A549 (cell line): ENCODE results near the gene TTR. TPM values are rescaled to one million over a fixed set of nuclear protein-coding genes. Genes with fewer than 3 reads are reported as not detected.

Source experiments
- ATAC-seq, 2 experiments: fragments of 200-7000 bp in 1 of 2; fragments of >200 bp in 1 of 2; cut with Nextera tagmentation in 1 of 2; cut with Tn5 transposase in 1 of 2; 3 replicates each; pipeline versions ENCODE4 v1.8.0 to v1.9.1; 2018 to 2020; ENCODE audit warnings: mild to moderate bottlenecking in 1 of 2, moderate library complexity in 1 of 2
- CTCF ChIA-PET: fragments of 300-600 bp; sonication (Branson Sonifier 250); formaldehyde crosslinking; extraction: SDS; loops from one replicate; lab custom pipeline; 2021; ENCODE audit warnings: antibody characterized with exemption, inconsistent platforms; lab: Yijun Ruan, JAX
- POLR2A ChIA-PET: fragments of 350-600 bp; formaldehyde crosslinking; extraction: SDS; loops from one replicate; lab custom pipeline; 2021; ENCODE audit warnings: antibody characterized with exemption, inconsistent platforms; lab: Yijun Ruan, JAX
- DNase-seq, 2 experiments: peaks; one replicate each; pipeline versions ENCODE4 v3.0.0 to v3.0.0-alpha.2; 2011 to 2016; ENCODE audit warnings: low read depth in 1 of 2, low spot score in 1 of 2
- FAIRE-seq: peaks from 2 replicates; lab custom pipeline; 2011; peaks lifted over from hg19 to GRCh38; lab: Jason Lieb, UNC
- H3K27ac ChIP-seq, 2 experiments: fragments of >200 bp; sonication (Bioruptor Twin); formaldehyde crosslinking; 3 replicates each; pipeline ENCODE4 v1.5.1; 2016 to 2017
- H3K4me1 ChIP-seq: fragments of >200 bp; sonication (Bioruptor Twin); formaldehyde crosslinking; 3 replicates; pipeline ENCODE4 v1.6.1; 2016
- H3K4me2 ChIP-seq: fragments of >200 bp; sonication (Bioruptor Twin); formaldehyde crosslinking; 3 replicates; pipeline ENCODE4 v1.6.1; 2016
- H3K4me3 ChIP-seq: fragments of >200 bp; sonication (Bioruptor Twin); formaldehyde crosslinking; 3 replicates; pipeline ENCODE4 v1.5.1; 2016
- H3K9me3 ChIP-seq: fragments of >200 bp; sonication (Bioruptor Twin); formaldehyde crosslinking; 3 replicates; pipeline ENCODE4 v1.6.1; 2016
- CBX2 ChIP-seq: fragments of 200-600 bp; sonication (generic); IDR thresholded peaks from 2 replicates; pipeline ENCODE4 v1.6.1; 2016; ENCODE audit warnings: low read depth, mild to moderate bottlenecking, borderline replicate concordance
- CHD2 ChIP-seq: fragments of 150-350 bp; IDR thresholded peaks from 2 replicates; pipeline ENCODE4 v1.6.1; 2014; ENCODE audit warnings: low read length; ENCODE audit not compliant: partially characterized antibody
- CHD4 ChIP-seq: fragments of 200-600 bp; sonication (generic); IDR thresholded peaks from 2 replicates; pipeline ENCODE4 v1.6.1; 2016; ENCODE audit warnings: antibody characterized with exemption, mild to moderate bottlenecking, borderline replicate concordance
- ESRRA ChIP-seq: fragments of 150-350 bp; IDR thresholded peaks from 2 replicates; pipeline ENCODE4 v1.6.1; 2014; ENCODE audit warnings: mild to moderate bottlenecking, low read length, borderline replicate concordance
- FOSL2 ChIP-seq, 2 experiments: fragments of 450-650 bp in 1 of 2; fragments of >200 bp in 1 of 2; sonication (Bioruptor Twin) in 1 of 2; formaldehyde crosslinking; IDR thresholded peaks; 2 replicates each; pipeline versions ENCODE4 v1.5.0 to v1.6.1; 2016 to 2020; ENCODE audit warnings: mild to moderate bottlenecking in 1 of 2, moderate library complexity in 1 of 2
- FOXS1 ChIP-seq: fragments of 250-450 bp; sonication (Bioruptor Pico); IDR thresholded peaks from 2 replicates; pipeline ENCODE4 v1.5.0; 2020; ENCODE audit warnings: mild to moderate bottlenecking, moderate library complexity
- GATA3 ChIP-seq: IDR thresholded peaks from 2 replicates; pipeline ENCODE4 v1.6.1; 2012; ENCODE audit warnings: borderline replicate concordance
- HDAC2 ChIP-seq: fragments of 200-600 bp; sonication (generic); IDR thresholded peaks from 2 replicates; pipeline ENCODE4 v1.6.1; 2016
- HEYL ChIP-seq: fragments of 250-450 bp; sonication (Bioruptor Pico); IDR thresholded peaks from 2 replicates; pipeline ENCODE4 v1.8.0; 2021; ENCODE audit warnings: mild to moderate bottlenecking, moderate library complexity
- HOXB13 ChIP-seq: fragments of 250-450 bp; sonication (Bioruptor Pico); IDR thresholded peaks from 2 replicates; pipeline ENCODE4 v1.5.0; 2020; ENCODE audit warnings: low read depth, mild to moderate bottlenecking, moderate library complexity
- HOXB5 ChIP-seq: fragments of 250-450 bp; sonication (Bioruptor Pico); IDR thresholded peaks from 2 replicates; pipeline ENCODE4 v1.5.0; 2020; ENCODE audit warnings: mild to moderate bottlenecking, moderate library complexity
- JUN ChIP-seq, 2 experiments: fragments of >200 bp; sonication (Bioruptor Twin); formaldehyde crosslinking; IDR thresholded peaks; 2 replicates in 1 of 2; 3 replicates in 1 of 2; pipeline ENCODE4 v1.6.1; 2016 to 2017
- JUNB ChIP-seq: fragments of >200 bp; sonication (Bioruptor Twin); formaldehyde crosslinking; IDR thresholded peaks from 2 replicates; pipeline ENCODE4 v1.6.1; 2016
- MAFK ChIP-seq: fragments of 450-650 bp; IDR thresholded peaks from 2 replicates; pipeline ENCODE4 v1.6.1; 2014; ENCODE audit not compliant: partially characterized antibody
- MAZ ChIP-seq: fragments of 150-350 bp; IDR thresholded peaks from 2 replicates; pipeline ENCODE4 v1.6.1; 2014; ENCODE audit warnings: antibody characterized with exemption, low read depth, low read length, borderline replicate concordance
- NR3C1 ChIP-seq: fragments of >200 bp; sonication (Bioruptor Twin); formaldehyde crosslinking; IDR thresholded peaks from 3 replicates; pipeline ENCODE4 v1.6.1; 2017
- PHF8 ChIP-seq: fragments of 200-600 bp; sonication (generic); IDR thresholded peaks from 2 replicates; pipeline ENCODE4 v1.6.1; 2016; ENCODE audit warnings: low read depth, mild to moderate bottlenecking, antibody characterized with exemption, moderate library complexity, borderline replicate concordance
- RAD21 ChIP-seq, 2 experiments: fragments of >200 bp in 1 of 2; sonication (Bioruptor Twin) in 1 of 2; formaldehyde crosslinking in 1 of 2; IDR thresholded peaks in 1 of 2; conservative IDR thresholded peaks in 1 of 2; 2 replicates in 1 of 2; 3 replicates in 1 of 2; pipeline ENCODE4 v1.6.1; 2012 to 2018; ENCODE audit warnings: inconsistent platforms in 1 of 2
- RARB ChIP-seq: fragments of 250-450 bp; sonication (Bioruptor Pico); IDR thresholded peaks from 2 replicates; pipeline ENCODE4 v1.8.0; 2021; ENCODE audit warnings: mild to moderate bottlenecking, moderate library complexity
- SMC3 ChIP-seq: fragments of >200 bp; sonication (Bioruptor Twin); formaldehyde crosslinking; IDR thresholded peaks from 3 replicates; pipeline ENCODE4 v1.6.1; 2018; ENCODE audit warnings: inconsistent platforms
- TFCP2L1 ChIP-seq: fragments of 250-450 bp; sonication (Bioruptor Pico); IDR thresholded peaks from 2 replicates; pipeline ENCODE4 v1.5.0; 2021; ENCODE audit warnings: mild to moderate bottlenecking
- ZNF302 ChIP-seq: fragments of 250-450 bp; sonication (Bioruptor Pico); IDR thresholded peaks from 2 replicates; pipeline ENCODE4 v1.9.0; 2021; ENCODE audit warnings: inconsistent platforms, mild to moderate bottlenecking, moderate library complexity
- WGBS: methylation state at CpG from one replicate; pipeline ENCODE4 v1.1.6; 2017; ENCODE audit errors: missing lambda C conversion rate; 5-methylcytosine and 5-hydroxymethylcytosine counted together
- polyA plus RNA-seq, 4 experiments: library from polyadenylated mRNA; depleted of rRNA in 3 of 4; stranded (reverse); fragments of >200 nt; fragmentation: RNase III in 1 of 4; extraction: RNeasy Plus Mini Kit Qiagen cat#74134 plus additional on column Dnase treatment in 1 of 4; gene quantifications; 2 replicates in 3 of 4; 3 replicates in 1 of 4; pipeline ENCODE4 v1.2.3, GENCODE V29; 2011 to 2017
- TF ChIP-seq, protein P1 (sequence below): IDR thresholded peaks from 2 replicates; pipeline ENCODE4 v1.6.1; 2012
- TF ChIP-seq, protein P2 (sequence below): fragments of >200 bp; sonication (Bioruptor Twin); formaldehyde crosslinking; IDR thresholded peaks from 2 replicates; pipeline ENCODE4 v1.6.1; 2016
- TF ChIP-seq, protein P3 (sequence below): IDR thresholded peaks from 2 replicates; pipeline ENCODE4 v1.6.1; 2012
- TF ChIP-seq, protein P4 (sequence below): fragments of >200 bp; sonication (Bioruptor Twin); formaldehyde crosslinking; IDR thresholded peaks from 3 replicates; pipeline ENCODE4 v1.5.1; 2016
- TF ChIP-seq, protein P5 (sequence below): fragments of 200-600 bp; sonication (generic); IDR thresholded peaks from 2 replicates; pipeline ENCODE4 v1.6.1; 2016; ENCODE audit warnings: antibody characterized with exemption, mild to moderate bottlenecking, moderate library complexity
- TF ChIP-seq, protein P6 (sequence below): IDR thresholded peaks from 2 replicates; pipeline ENCODE4 v1.6.1; 2012; ENCODE audit warnings: low read depth, borderline replicate concordance

The TTR gene
- polyA plus RNA-seq, 2 of the 4 experiments (the other 2 are of a cell fraction) = 0.18 to 0.28 TPM

DNA sequence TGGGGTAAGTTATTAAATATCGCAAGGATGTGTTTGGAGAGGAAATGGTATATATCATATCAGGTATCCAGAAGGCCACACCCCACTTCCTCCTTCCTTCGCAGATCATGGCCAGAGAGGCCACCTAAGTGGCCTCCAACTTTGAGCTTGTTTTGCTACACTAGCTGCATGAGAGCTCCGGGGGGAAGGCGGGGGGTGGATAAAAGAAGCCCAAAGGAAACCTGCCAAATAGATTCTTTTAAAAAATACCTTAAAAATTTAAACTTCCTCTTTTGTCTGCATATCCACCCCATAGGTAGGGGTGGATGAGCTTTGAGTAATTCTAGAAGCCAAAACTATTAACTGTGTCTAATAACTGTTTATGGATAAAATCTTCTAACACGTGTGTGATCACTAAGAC is 5.7 kb upstream of the TTR start:
- no peak overlapping the region for H3K4me3 ChIP-seq
- no peak overlapping the region for H3K4me2 ChIP-seq
- 93% methylated on average over 5 of the region's 5 CpGs for whole genome bisulfite sequencing
- ChIA-PET CTCF (interaction anchor here (0.6 to 0.8 kb wide), 2 partner anchors 22 kb away, joined by 3 read pairs; no protein-coding TSS in a partner anchor), POLR2A (no interaction called here)
- no peak for FAIRE-seq
- TF ChIP-seq JUNB (no peak), HOXB5 (no peak), HOXB13 (CRISPR knock-in tag) (no peak), NR3C1 (no peak), MAZ (no peak), GATA3 (no peak), FOXS1 (CRISPR knock-in tag) (no peak), SMC3 (no peak), PHF8 (no peak), FOSL2 (IDR thresholded peaks at IDR 0.05) (no peak), FOSL2 (CRISPR knock-in tag; IDR thresholded peaks at IDR 0.05) (no peak), HEYL (CRISPR knock-in tag) (no peak), TFCP2L1 (CRISPR knock-in tag) (no peak), CHD4 (no peak), MAFK (no peak), CHD2 (no peak)
- TF ChIP-seq, protein P1, sequence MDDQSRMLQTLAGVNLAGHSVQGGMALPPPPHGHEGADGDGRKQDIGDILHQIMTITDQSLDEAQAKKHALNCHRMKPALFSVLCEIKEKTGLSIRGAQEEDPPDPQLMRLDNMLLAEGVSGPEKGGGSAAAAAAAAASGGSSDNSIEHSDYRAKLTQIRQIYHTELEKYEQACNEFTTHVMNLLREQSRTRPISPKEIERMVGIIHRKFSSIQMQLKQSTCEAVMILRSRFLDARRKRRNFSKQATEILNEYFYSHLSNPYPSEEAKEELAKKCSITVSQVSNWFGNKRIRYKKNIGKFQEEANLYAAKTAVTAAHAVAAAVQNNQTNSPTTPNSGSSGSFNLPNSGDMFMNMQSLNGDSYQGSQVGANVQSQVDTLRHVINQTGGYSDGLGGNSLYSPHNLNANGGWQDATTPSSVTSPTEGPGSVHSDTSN = no peak
- TF ChIP-seq, protein P2, sequence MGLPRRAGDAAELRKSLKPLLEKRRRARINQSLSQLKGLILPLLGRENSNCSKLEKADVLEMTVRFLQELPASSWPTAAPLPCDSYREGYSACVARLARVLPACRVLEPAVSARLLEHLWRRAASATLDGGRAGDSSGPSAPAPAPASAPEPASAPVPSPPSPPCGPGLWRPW = no peak
- TF ChIP-seq, protein P3, sequence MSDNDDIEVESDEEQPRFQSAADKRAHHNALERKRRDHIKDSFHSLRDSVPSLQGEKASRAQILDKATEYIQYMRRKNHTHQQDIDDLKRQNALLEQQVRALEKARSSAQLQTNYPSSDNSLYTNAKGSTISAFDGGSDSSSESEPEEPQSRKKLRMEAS = no peak
- TF ChIP-seq, protein P4, sequence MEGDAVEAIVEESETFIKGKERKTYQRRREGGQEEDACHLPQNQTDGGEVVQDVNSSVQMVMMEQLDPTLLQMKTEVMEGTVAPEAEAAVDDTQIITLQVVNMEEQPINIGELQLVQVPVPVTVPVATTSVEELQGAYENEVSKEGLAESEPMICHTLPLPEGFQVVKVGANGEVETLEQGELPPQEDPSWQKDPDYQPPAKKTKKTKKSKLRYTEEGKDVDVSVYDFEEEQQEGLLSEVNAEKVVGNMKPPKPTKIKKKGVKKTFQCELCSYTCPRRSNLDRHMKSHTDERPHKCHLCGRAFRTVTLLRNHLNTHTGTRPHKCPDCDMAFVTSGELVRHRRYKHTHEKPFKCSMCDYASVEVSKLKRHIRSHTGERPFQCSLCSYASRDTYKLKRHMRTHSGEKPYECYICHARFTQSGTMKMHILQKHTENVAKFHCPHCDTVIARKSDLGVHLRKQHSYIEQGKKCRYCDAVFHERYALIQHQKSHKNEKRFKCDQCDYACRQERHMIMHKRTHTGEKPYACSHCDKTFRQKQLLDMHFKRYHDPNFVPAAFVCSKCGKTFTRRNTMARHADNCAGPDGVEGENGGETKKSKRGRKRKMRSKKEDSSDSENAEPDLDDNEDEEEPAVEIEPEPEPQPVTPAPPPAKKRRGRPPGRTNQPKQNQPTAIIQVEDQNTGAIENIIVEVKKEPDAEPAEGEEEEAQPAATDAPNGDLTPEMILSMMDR = no peak
- H3K4me1 ChIP-seq = no peaks in the 10 kb centered on the region
- no peak overlapping the region for H3K27ac ChIP-seq
- ATAC-seq = no peak
- DNase-seq = no peak
- H3K9me3 ChIP-seq = no peaks in the 10 kb centered on the region

DNA sequence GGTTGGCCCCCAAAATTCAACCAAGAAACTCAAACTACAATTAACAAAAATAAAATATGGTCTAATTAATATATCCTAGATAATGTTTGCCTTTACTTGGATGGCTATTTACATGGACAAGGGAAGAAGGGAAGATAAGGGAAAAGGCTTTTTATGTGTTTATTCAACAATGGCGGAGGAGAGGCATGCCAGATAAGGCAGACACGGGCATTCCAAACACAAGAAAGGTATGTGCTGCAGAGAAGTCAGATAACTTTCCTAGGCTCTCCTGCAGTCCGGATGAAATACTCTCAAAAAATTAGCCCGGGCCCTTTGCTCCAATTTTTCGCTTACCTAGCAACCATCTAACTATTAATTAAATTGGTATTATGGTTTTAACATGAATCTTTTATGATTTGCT is 5.1 kb upstream of the TTR start:
- FAIRE-seq (no peak), ATAC-seq (no peak), DNase-seq (no peak)
- CTCF ChIA-PET = interaction anchor here (0.8 kb wide), 1 partner anchor 23 kb away, joined by 3 read pairs; no protein-coding TSS in a partner anchor
- TF ChIP-seq JUN (IDR thresholded peaks at IDR 0.05) (no peak), RAD21 (conservative IDR thresholded peaks at IDR 0.05 in 1 of 2, IDR thresholded peaks at IDR 0.05 in 1 of 2) (no peak), RARB (CRISPR knock-in tag) (no peak), ESRRA (no peak), CBX2 (no peak), ZNF302 (CRISPR knock-in tag) (no peak), JUNB (no peak), HDAC2 (no peak)
- TF ChIP-seq, protein P5, sequence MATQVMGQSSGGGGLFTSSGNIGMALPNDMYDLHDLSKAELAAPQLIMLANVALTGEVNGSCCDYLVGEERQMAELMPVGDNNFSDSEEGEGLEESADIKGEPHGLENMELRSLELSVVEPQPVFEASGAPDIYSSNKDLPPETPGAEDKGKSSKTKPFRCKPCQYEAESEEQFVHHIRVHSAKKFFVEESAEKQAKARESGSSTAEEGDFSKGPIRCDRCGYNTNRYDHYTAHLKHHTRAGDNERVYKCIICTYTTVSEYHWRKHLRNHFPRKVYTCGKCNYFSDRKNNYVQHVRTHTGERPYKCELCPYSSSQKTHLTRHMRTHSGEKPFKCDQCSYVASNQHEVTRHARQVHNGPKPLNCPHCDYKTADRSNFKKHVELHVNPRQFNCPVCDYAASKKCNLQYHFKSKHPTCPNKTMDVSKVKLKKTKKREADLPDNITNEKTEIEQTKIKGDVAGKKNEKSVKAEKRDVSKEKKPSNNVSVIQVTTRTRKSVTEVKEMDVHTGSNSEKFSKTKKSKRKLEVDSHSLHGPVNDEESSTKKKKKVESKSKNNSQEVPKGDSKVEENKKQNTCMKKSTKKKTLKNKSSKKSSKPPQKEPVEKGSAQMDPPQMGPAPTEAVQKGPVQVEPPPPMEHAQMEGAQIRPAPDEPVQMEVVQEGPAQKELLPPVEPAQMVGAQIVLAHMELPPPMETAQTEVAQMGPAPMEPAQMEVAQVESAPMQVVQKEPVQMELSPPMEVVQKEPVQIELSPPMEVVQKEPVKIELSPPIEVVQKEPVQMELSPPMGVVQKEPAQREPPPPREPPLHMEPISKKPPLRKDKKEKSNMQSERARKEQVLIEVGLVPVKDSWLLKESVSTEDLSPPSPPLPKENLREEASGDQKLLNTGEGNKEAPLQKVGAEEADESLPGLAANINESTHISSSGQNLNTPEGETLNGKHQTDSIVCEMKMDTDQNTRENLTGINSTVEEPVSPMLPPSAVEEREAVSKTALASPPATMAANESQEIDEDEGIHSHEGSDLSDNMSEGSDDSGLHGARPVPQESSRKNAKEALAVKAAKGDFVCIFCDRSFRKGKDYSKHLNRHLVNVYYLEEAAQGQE = no peak
- TF ChIP-seq, protein P6, sequence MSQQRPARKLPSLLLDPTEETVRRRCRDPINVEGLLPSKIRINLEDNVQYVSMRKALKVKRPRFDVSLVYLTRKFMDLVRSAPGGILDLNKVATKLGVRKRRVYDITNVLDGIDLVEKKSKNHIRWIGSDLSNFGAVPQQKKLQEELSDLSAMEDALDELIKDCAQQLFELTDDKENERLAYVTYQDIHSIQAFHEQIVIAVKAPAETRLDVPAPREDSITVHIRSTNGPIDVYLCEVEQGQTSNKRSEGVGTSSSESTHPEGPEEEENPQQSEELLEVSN = no peak
- Histone ChIP-seq H3K4me1 (no peaks in the 10 kb centered on the region), H3K27ac (no peak overlapping the region), H3K9me3 (no peaks in the 10 kb centered on the region), H3K4me2 (no peak overlapping the region), H3K4me3 (no peak overlapping the region)
- 73% methylated on average over 5 of the region's 5 CpGs for WGBS
- POLR2A ChIA-PET = no interaction called here
